Mesenchymal stem cell (in vitro differentiated cells and primary cell): Measurements from ENCODE around the gene STRIP2.

Source experiments
- DNase-seq: peaks from one replicate; pipeline ENCODE4 v3.0.0-alpha.2; 2013
- H2AFZ ChIP-seq: one replicate; pipeline ENCODE4 v1.6.1; 2013; ENCODE audit warnings: low read depth, mild to moderate bottlenecking, control low read depth, inconsistent platforms, low read length, moderate library complexity
- H2AK5ac ChIP-seq: 2 replicates; pipeline ENCODE4 v1.6.1; 2013; ENCODE audit warnings: low read length, moderate library complexity, mild to moderate bottlenecking, inconsistent platforms; ENCODE audit not compliant: severe bottlenecking
- H2BK120ac ChIP-seq: one replicate; pipeline ENCODE4 v1.6.1; 2013; ENCODE audit warnings: low read depth, mild to moderate bottlenecking, inconsistent platforms, low read length, moderate library complexity
- H2BK12ac ChIP-seq, 2 experiments: one replicate each; pipeline ENCODE4 v1.6.1; 2013; ENCODE audit warnings: inconsistent platforms in 2 of 2, low read length in 2 of 2, mild to moderate bottlenecking in 2 of 2, moderate library complexity in 2 of 2, control low read depth in 1 of 2
- H2BK15ac ChIP-seq: one replicate; pipeline ENCODE4 v1.6.1; 2013; ENCODE audit warnings: mild to moderate bottlenecking, low read depth, inconsistent platforms; ENCODE audit not compliant: poor library complexity, severe bottlenecking
- H2BK5ac ChIP-seq: 2 replicates; pipeline ENCODE4 v1.6.1; 2013; ENCODE audit warnings: low read depth, mild to moderate bottlenecking, low read length, control low read depth, inconsistent platforms; ENCODE audit not compliant: poor library complexity, severe bottlenecking
- H3K14ac ChIP-seq, 2 experiments: one replicate each; pipeline ENCODE4 v1.6.1; 2013; ENCODE audit warnings: inconsistent platforms in 2 of 2, low read length in 2 of 2, control low read depth in 1 of 2, mild to moderate bottlenecking in 1 of 2, moderate library complexity in 1 of 2
- H3K18ac ChIP-seq, 2 experiments: one replicate each; pipeline ENCODE4 v1.6.1; 2013; ENCODE audit warnings: inconsistent platforms in 2 of 2, low read length in 2 of 2, control low read depth in 1 of 2, low read depth in 1 of 2, mild to moderate bottlenecking in 1 of 2
- H3K23ac ChIP-seq, 2 experiments: one replicate each; pipeline ENCODE4 v1.6.1; 2013; ENCODE audit warnings: inconsistent platforms in 2 of 2, low read length in 2 of 2, mild to moderate bottlenecking in 2 of 2, moderate library complexity in 2 of 2, control low read depth in 1 of 2
- H3K27ac ChIP-seq: 2 replicates; pipeline ENCODE4 v1.5.1; 2013; ENCODE audit warnings: mild to moderate bottlenecking, moderate library complexity, low read length, control low read depth, inconsistent platforms; ENCODE audit not compliant: poor library complexity, severe bottlenecking
- H3K27me3 ChIP-seq, 2 experiments: 2 replicates each; pipeline versions ENCODE4 v1.6.1 to v1.7.0; 2013; ENCODE audit warnings: low read length in 2 of 2, mild to moderate bottlenecking in 2 of 2, moderate library complexity in 2 of 2, control low read depth in 1 of 2, inconsistent platforms in 1 of 2; ENCODE audit not compliant: control insufficient read depth in 1 of 2, insufficient read depth in 1 of 2
- H3K36me3 ChIP-seq, 2 experiments: 2 replicates each; pipeline versions ENCODE4 v1.6.1 to v1.7.0; 2013; ENCODE audit warnings: low read length in 2 of 2, control low read depth in 1 of 2, inconsistent platforms in 1 of 2, low read depth in 1 of 2, mild to moderate bottlenecking in 1 of 2; ENCODE audit not compliant: insufficient read depth in 2 of 2, control insufficient read depth in 1 of 2
- H3K4ac ChIP-seq, 2 experiments: one replicate each; pipeline ENCODE4 v1.6.1; 2013; ENCODE audit warnings: inconsistent platforms in 2 of 2, low read length in 2 of 2, mild to moderate bottlenecking in 2 of 2, moderate library complexity in 2 of 2, control low read depth in 1 of 2, low read depth in 1 of 2
- H3K4me1 ChIP-seq: 2 replicates; pipeline ENCODE4 v1.6.1; 2013; ENCODE audit warnings: low read depth, low read length, control low read depth; ENCODE audit not compliant: control insufficient read depth, insufficient read depth
- H3K4me2 ChIP-seq: 2 replicates; pipeline ENCODE4 v1.6.1; 2013; ENCODE audit warnings: low read length, mild to moderate bottlenecking, inconsistent platforms; ENCODE audit not compliant: poor library complexity, severe bottlenecking
- H3K4me3 ChIP-seq, 2 experiments: 2 replicates each; pipeline versions ENCODE4 v1.5.1 to v1.7.0; 2013; ENCODE audit warnings: low read length in 2 of 2, mild to moderate bottlenecking in 2 of 2, control low read depth in 1 of 2, low read depth in 1 of 2; ENCODE audit not compliant: insufficient read depth in 1 of 2
- H3K79me1 ChIP-seq: replicated peaks from 2 replicates; pipeline ENCODE4 v1.6.1; 2013; ENCODE audit warnings: mild to moderate bottlenecking, control low read depth, low read length, inconsistent platforms; ENCODE audit not compliant: poor library complexity, severe bottlenecking
- H3K9ac ChIP-seq: 2 replicates; pipeline ENCODE4 v1.7.0; 2013; ENCODE audit warnings: mild to moderate bottlenecking, low read length, moderate library complexity
- H3K9me3 ChIP-seq: 2 replicates; pipeline ENCODE4 v1.7.0; 2013; ENCODE audit warnings: mild to moderate bottlenecking, low read length; ENCODE audit not compliant: control insufficient read depth
- H4K8ac ChIP-seq: one replicate; pipeline ENCODE4 v1.6.1; 2013; ENCODE audit warnings: inconsistent platforms, mild to moderate bottlenecking, low read length, moderate library complexity
- H4K91ac ChIP-seq: one replicate; pipeline ENCODE4 v1.6.1; 2013; ENCODE audit warnings: mild to moderate bottlenecking, low read length, inconsistent platforms
- WGBS: methylation state at CpG from one replicate; pipeline ENCODE4 v1.1.7; 2013; ENCODE audit warnings: mixed read lengths; 5-methylcytosine and 5-hydroxymethylcytosine counted together

The STRIP2 gene

GRCh38 chr7:129514683-129515082 is 80.5 kb downstream of the STRIP2 start:
- no peak overlapping the region for H3K18ac ChIP-seq
- no peak overlapping the region for H2AK5ac ChIP-seq
- no peaks in the 10 kb centered on the region for H3K79me1 ChIP-seq
- no peaks in the 10 kb centered on the region for H3K9me3 ChIP-seq
- no peak overlapping the region for H2BK12ac ChIP-seq
- H3K27ac ChIP-seq = no peak overlapping the region
- 75% methylated on average over 3 of the region's 4 CpGs for WGBS
- no peaks in the 10 kb centered on the region for H3K36me3 ChIP-seq
- no peaks in the 10 kb centered on the region for H3K4me1 ChIP-seq
- DNase-seq = no peak
- H3K4me2 ChIP-seq = no peak overlapping the region
- H3K27me3 ChIP-seq = peaks cover 4 to 17% of the 10 kb centered on the region in 2 experiments
- no peak overlapping the region for H3K4ac ChIP-seq
- peak overlapping the region; percentile 41 for H3K9ac ChIP-seq
- H3K23ac ChIP-seq = no peak overlapping the region
- H2AFZ ChIP-seq = no peak overlapping the region
- no peak overlapping the region for H4K8ac ChIP-seq
- H4K91ac ChIP-seq = no peak overlapping the region
- no peak overlapping the region for H3K14ac ChIP-seq
- no peak overlapping the region for H2BK15ac ChIP-seq
- H3K4me3 ChIP-seq = no peak overlapping the region
- H2BK5ac ChIP-seq = no peak overlapping the region
- H2BK120ac ChIP-seq = no peak overlapping the region

- Histone ChIP-seq H4K91ac (no peak overlapping the region), H3K79me1 (no peaks in the 10 kb centered on the region), H3K36me3 (no peaks in the 10 kb centered on the region), H3K4me1 (no peaks in the 10 kb centered on the region), H2BK5ac (no peak overlapping the region), H4K8ac (no peak overlapping the region), H2AK5ac (no peak overlapping the region), H2AFZ (no peak overlapping the region), H3K27me3 (peaks cover 7 to 20% of the 10 kb centered on the region in 2 experiments), H3K4ac (no peak overlapping the region), H3K23ac (no peak overlapping the region), H2BK15ac (no peak overlapping the region), H3K4me2 (no peak overlapping the region), H2BK120ac (no peak overlapping the region), H3K9me3 (no peaks in the 10 kb centered on the region), H3K9ac (no peak overlapping the region), H2BK12ac (no peak overlapping the region), H3K14ac (no peak overlapping the region), H3K18ac (no peak overlapping the region), H3K4me3 (no peak overlapping the region), H3K27ac (no peak overlapping the region)
- 82% methylated on average over 3 of the region's 4 CpGs for WGBS
- DNase-seq = no peak
Observed at GRCh38 chr7:129515381-129515780, 81.1 kb downstream of the STRIP2 start.

DNA sequence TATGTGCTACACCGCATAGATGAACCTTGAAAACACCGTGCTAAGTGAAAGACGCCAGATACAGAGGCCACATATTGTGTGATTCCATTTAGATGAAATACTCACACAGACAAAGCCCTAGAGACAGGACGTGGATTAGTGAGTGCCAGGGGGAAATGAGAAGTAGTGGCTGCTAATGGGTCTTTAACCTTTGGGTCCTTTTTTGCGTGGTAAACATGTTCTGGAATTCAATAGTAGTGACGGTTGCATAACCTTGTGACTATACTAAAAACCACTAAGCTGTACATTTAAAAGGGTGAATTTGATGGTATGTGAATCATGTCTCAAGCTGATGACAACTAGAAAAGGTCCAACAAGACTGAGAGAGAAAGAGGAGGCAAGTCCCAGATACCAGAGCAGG is 83.7 kb downstream of the STRIP2 start:
- Histone ChIP-seq H4K8ac (no peak overlapping the region), H3K9ac (no peak overlapping the region), H3K4me1 (no peaks in the 10 kb centered on the region), H3K36me3 (no peaks in the 10 kb centered on the region), H3K23ac (no peak overlapping the region), H3K4me3 (no peak overlapping the region), H2BK120ac (no peak overlapping the region), H4K91ac (no peak overlapping the region), H3K79me1 (no peaks in the 10 kb centered on the region), H2BK15ac (no peak overlapping the region), H2BK12ac (no peak overlapping the region), H3K4me2 (no peak overlapping the region), H2BK5ac (no peak overlapping the region), H3K9me3 (no peaks in the 10 kb centered on the region), H3K14ac (no peak overlapping the region), H2AK5ac (no peak overlapping the region), H3K4ac (no peak overlapping the region), H3K27me3 (peaks cover 19 to 25% of the 10 kb centered on the region in 2 experiments), H3K27ac (no peak overlapping the region), H3K18ac (no peak overlapping the region), H2AFZ (no peak overlapping the region)
- DNase-seq = no peak
- 85% methylated on average over 4 of the region's 6 CpGs for WGBS

DNA sequence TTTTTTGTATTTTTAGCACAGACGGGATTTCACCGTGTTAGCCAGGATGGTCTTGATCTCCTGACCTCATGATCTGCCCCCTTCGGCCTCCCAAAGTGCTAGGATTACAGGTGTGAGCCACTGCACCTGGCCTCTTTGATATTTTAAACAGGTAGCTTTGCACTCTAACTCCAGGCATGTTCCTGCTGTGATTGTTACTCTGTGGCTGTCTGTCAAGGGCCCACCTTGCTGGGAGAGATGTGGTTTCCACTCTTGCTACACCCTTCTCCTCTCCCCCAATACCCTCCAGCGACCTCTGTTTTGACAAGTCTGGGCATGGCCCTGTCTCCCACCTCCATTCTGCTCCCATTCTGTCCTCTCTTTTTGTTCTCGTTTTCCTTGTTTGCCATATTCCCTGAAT is 85.2 kb downstream of the STRIP2 start:
- Histone ChIP-seq H3K18ac (no peak overlapping the region), H4K91ac (no peak overlapping the region)

More for the DNA sequence above, 85.2 kb downstream of the STRIP2 start:
- H2AFZ ChIP-seq = no peak overlapping the region
- no peak overlapping the region for H2BK12ac ChIP-seq
- H3K4ac ChIP-seq = no peak overlapping the region
- H3K4me2 ChIP-seq = no peak overlapping the region
- no peak overlapping the region for H2BK120ac ChIP-seq
- H3K27me3 ChIP-seq = peaks cover 18 to 19% of the 10 kb centered on the region in 2 experiments
- H3K14ac ChIP-seq = no peak overlapping the region
- H3K23ac ChIP-seq = no peak overlapping the region
- no peaks in the 10 kb centered on the region for H3K36me3 ChIP-seq
- H3K79me1 ChIP-seq = no peaks in the 10 kb centered on the region
- no peak overlapping the region for H3K9ac ChIP-seq
- no peak overlapping the region for H4K8ac ChIP-seq
- no peak overlapping the region for H2BK5ac ChIP-seq
- H3K4me3 ChIP-seq = no peak overlapping the region
- no peaks in the 10 kb centered on the region for H3K9me3 ChIP-seq
- no peaks in the 10 kb centered on the region for H3K4me1 ChIP-seq
- H2AK5ac ChIP-seq = no peak overlapping the region
- H3K27ac ChIP-seq = no peak overlapping the region
- no peak for DNase-seq
- WGBS = 48% methylated on average over 5 of the region's 5 CpGs
- H2BK15ac ChIP-seq = no peak overlapping the region
